T47D (cell line): Measurements from ENCODE around the gene RPP25.

Experiments used
- DNase-seq, 2 experiments: peaks; one replicate each; pipeline versions ENCODE4 v3.0.0 to v3.0.0-alpha.2; 2011 to 2012; ENCODE audit warnings: low read depth in 1 of 2, low spot score in 1 of 2
- JUND ChIP-seq: IDR thresholded peaks from 2 replicates; pipeline ENCODE4 v1.6.1; 2012; ENCODE audit warnings: low read depth
- in situ Hi-C: cut with HindIII; loops from 2 replicates; pipeline ENCODE4 v1.10.0; 2016; ENCODE audit warnings: low sequenced_read_pairs, low pct_unique_long_range_greater_than_20kb

Gene RPP25

DNA sequence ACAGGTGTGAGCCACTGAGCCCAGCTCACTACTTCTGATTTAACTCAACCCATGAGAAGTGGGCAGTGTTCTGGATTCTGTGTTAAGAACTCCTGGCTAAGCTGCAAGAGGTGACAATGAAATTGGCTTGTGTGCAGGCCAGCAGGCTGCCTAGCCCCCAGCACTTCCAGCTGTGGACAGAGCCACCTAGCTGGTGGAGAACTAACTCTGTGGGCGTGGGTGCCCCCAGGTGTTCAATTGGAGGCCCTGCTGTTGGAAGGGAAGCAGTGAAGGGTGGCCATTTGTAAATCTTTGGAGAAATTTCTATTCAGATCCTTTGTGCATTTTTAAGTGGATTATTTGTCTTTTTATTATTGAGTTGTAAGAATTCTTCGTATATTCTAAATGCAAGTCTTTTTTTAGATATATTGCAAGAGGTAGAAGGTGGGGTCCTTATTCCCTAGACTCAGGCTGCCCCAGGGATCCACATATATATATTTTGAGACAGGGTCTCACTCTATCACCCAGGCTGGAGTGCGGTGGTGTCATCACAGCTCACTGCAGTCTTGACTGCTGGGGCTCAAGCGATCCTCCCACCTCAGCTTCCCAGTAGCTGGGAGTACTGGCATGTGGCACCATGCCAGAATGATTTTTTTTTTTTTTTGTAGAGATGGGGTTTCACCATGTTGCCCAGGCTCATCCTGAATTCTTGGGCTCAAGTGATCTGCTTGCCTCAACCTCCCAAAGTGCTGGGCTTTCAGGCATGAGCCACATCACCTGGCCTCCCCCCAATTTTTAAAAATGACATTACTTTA lies 31.6 kb upstream of the RPP25 start:
- no peak for TF ChIP-seq JUND
- DNase-seq = peak in 1 of 2 experiments; percentile 85
- in situ Hi-C loops = no loop called here

DNA sequence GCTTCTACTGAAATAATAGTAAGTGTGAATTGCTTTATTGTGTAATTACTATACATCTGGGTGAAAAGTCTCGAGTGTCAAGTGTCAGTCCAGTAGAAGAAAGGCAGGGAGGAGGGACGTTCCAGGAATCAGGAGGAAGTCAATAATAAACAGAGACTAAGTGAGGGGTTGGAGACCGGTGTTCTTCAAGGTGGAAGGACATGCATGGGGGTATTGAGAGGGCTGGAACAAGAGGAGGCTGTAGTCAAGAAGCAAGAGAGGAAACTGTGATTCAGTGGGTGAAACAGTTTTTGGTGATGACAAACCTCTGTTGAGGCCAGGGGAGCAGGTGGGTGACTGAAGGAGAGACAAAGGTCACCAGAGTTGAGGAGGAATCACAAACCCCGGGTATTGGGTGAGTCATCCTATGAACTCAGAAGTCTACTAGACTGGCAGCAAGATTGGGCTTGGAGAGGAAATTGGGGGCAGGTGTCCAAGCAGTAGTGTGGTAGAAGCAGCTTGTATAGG lies 27.2 kb upstream of the RPP25 start:
- no peak for DNase-seq
- no peak for TF ChIP-seq JUND
- in situ Hi-C loops = no loop called here

- DNase-seq = no peak
- in situ Hi-C loops = no loop called here
- TF ChIP-seq JUND = no peak
These were observed 25.6 kb upstream of the RPP25 start for GRCh38 chr15:74982183-74982582.

DNA sequence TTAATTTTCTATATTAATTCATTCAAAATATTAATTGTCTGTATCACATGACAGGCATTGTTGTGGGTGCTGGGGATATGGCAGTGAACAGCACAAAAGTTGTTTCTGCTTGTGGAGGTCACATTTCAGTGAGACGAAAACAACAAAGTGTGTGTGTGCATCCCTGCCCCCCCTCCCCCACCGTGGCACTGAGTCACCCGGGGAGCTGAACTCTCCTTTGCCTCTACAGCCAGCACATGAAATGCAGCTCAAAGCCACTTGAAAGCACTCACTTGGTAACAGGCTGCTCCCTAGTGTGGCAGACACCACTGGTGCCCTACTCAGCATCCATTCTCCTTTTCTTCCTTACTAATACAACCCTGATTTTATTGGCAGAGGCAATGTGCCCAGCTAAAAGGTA lies 21.9 kb upstream of the RPP25 start:
- in situ Hi-C loops = no loop called here
- DNase-seq = no peak
- no peak for TF ChIP-seq JUND

DNA sequence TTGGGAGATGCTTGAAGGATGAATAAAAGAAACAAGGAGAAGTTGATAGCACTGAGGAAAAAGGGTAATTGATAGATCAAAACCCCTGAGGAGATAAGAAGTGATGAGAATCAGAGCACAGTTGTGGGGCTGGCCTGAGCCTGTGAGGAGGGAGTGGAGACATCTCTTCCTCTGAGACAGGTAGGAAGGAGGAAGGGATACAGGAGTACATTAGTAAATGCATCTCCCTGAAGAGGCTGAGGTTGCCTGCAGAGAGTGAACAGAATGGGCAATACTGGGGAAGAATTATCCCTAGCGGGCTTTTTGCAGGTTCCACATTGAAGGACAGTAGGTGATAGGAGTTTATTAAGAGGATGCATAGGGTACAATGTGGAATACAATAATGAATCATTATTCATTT lies 21.5 kb upstream of the RPP25 start:
- in situ Hi-C loops = no loop called here

GRCh38 chr15:74977599-74977998 lies 21.0 kb upstream of the RPP25 start:
- in situ Hi-C loops = no loop called here
- TF ChIP-seq JUND = no peak
- DNase-seq = no peak

More for the DNA sequence above, 21.5 kb upstream of the RPP25 start:
- DNase-seq = no peak
- no peak for TF ChIP-seq JUND

- TF ChIP-seq JUND = no peak
- peak in 1 of 2 experiments; percentile 32 for DNase-seq
- in situ Hi-C loops = no loop called here
These were observed 19.6 kb upstream of the RPP25 start for GRCh38 chr15:74976159-74976558.

DNA sequence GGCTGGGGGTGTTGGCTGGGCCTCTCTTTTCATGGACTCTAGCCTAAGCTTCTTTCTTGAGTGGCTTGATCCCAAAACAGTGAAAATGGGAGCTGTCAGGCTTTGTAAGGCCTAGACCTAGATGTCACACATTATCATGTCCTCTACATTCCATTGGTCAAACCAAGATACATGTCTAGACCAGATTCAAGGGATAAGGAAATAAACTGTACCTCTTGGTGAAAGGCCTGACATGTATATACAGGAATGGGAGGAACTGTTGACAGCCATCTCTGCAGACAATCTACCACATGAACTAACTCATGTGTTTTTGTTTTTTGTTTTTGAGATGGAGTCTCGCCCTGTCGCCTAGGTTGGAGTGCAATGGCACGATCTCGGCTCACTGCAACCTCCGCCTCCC lies 11.1 kb upstream of the RPP25 start:
- no peak for DNase-seq
- TF ChIP-seq JUND = no peak
- in situ Hi-C loops = no loop called here

GRCh38 chr15:74964794-74965193 lies 8.2 kb upstream of the RPP25 start:
- no peak for DNase-seq
- in situ Hi-C loops = no loop called here
- TF ChIP-seq JUND = no peak

GRCh38 chr15:74963213-74963612 lies 6.6 kb upstream of the RPP25 start:
- TF ChIP-seq JUND = no peak
- in situ Hi-C loops = no loop called here
- DNase-seq = no peak

DNA sequence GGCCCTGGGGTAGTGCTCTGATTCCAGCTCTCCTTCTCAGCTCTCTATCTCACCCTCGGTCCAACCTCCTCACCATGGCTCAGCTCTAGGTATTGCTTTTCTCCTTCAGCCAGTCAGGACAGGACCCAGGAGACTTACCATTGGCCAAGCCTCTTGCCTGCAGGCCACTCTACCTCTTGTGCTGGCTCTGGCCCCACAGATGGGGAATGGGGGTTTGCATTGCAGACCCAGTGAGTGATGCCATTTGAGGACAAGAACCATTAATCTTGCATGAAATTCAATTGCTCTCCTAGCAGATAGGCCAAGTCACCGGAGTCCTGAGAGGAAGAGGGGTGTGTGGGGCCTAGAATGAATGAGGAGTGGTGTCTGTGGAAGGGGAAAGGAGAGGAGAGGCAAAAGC lies 6.1 kb upstream of the RPP25 start:
- in situ Hi-C loops = no loop called here
- DNase-seq = no peak
- no peak for TF ChIP-seq JUND

DNA sequence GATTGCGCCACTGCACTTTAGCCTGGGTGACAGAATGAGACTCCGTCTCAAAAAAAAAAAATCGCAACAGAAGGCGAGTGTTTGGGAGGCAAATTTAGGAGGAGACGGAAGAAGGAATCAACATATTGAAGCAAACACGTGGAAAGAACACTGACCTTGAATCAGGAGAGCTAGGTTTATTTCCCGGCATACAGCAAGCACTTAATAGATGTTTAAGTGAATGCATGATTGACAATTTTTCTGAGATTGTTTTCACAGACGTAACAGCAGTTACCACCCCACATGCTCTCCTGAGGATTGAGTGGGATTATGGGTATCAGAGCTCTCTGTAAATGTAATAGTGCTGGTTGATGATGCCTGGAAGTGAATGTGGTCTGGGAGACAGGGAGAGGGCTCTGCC lies 5.6 kb upstream of the RPP25 start:
- in situ Hi-C loops = no loop called here
- no peak for TF ChIP-seq JUND
- DNase-seq = no peak

- in situ Hi-C loops = no loop called here
- TF ChIP-seq JUND = no peak
- DNase-seq = no peak
These were observed 5.0 kb upstream of the RPP25 start for GRCh38 chr15:74961616-74962015.
